ENCODE results near the gene RPL14. TPM values are rescaled to one million over a fixed set of nuclear protein-coding genes. Genes with fewer than 3 reads are reported as not detected.
A peak's percentile ranks its signal among the peaks of the same experiment; 100 is the strongest.

Gene RPL14
- total and polyA plus RNA-seq, 2 of the 13 experiments (the other 11 are each of a cell fraction or from before 2014, with no cell fraction given), result 502 to 1,291 TPM

DNA sequence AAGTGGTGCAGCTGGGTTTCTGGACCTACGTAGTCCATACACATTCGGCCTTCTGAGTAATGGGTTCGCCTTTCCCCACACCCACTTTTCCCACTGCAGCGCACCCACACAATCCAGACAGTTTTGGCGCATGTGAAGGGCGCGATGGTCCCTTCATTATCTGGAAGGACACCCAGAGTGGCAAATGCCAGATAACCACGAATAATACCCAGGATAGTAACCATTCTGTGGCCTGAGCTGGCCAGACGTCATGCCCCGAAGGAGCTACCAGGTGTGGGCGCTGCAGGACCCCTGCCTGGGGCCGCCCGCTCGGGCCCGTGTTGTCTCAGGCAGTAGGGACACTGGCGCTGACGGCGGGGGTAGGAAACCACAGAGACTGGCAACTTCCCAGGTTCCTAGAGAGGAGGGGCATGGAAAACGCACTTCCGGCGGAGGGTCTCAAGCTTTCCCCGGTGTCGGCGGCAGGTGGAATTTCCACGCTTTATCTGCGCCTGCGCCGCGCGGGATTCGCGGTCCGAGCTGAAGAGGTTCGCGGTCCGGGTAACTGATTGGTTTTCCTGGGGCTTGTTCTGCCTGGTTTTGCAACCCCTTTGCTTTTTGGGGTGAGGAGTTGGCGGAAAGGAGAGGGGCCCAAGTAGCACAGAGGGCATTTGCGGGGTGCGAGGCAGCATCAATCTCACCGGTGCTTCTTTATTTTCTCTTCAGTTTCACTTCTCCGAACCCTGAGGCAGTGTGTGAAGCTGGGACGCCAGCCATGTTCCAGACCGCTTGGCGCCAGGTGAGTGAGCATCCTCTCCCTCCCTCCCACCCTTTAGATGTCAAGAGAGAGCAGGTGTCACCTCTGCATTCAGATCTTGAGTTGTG, 48.7 kb downstream of the RPL14 start, which contains the start of gene ZNF620 (continued):
- TF ChIP-seq HNRNPL (IDR thresholded peaks at IDR 0.05; ENCODE audit: low read depth, low read length) (peak; percentile 78; the same call in 1 of the 2 replicates), SAFB2 (CRISPR knock-in tag; IDR thresholded peaks at IDR 0.05; ENCODE audit: borderline replicate concordance, low read depth) (peak; percentile 24; the same call in 1 of the 2 replicates), GABPA (IDR thresholded peaks at IDR 0.05; ENCODE audit: low read depth, low read length) (peak; percentile 77), GABPA (CRISPR knock-in tag; IDR thresholded peaks at IDR 0.05; ENCODE audit: low read depth) (peak; percentile 97), GFI1 (CRISPR knock-in tag; IDR thresholded peaks at IDR 0.05; ENCODE audit: borderline replicate concordance) (peak; percentile 75; the same call in 1 of the 2 replicates), ZNF780A (CRISPR knock-in tag; IDR thresholded peaks at IDR 0.05) (no peak), STAG1 (CRISPR knock-in tag; IDR thresholded peaks at IDR 0.05) (peak; percentile 48), ZFYVE20 (CRISPR knock-in tag; IDR thresholded peaks at IDR 0.05; ENCODE audit: borderline replicate concordance, low read depth) (no peak), ELF4 (CRISPR knock-in tag; IDR thresholded peaks at IDR 0.05; ENCODE audit: borderline replicate concordance) (no peak), KLF12 (CRISPR knock-in tag; IDR thresholded peaks at IDR 0.05; ENCODE audit: borderline replicate concordance) (no peak), ZKSCAN5 (CRISPR knock-in tag; IDR thresholded peaks at IDR 0.05) (no peak), IKZF4 (CRISPR knock-in tag; IDR thresholded peaks at IDR 0.05; ENCODE audit: borderline replicate concordance, low read depth, not compliant biosample characterization) (no peak), ZNF331 (CRISPR knock-in tag; IDR thresholded peaks at IDR 0.05) (peak; percentile 47), CBX2 (IDR thresholded peaks at IDR 0.05; ENCODE audit: low read depth, low read length) (no peak), CBX2 (CRISPR knock-in tag; IDR thresholded peaks at IDR 0.05; ENCODE audit: low read depth) (no peak), EEA1 (CRISPR knock-in tag; IDR thresholded peaks at IDR 0.05; ENCODE audit: borderline replicate concordance) (no peak), ZMYM4 (CRISPR knock-in tag; IDR thresholded peaks at IDR 0.05) (peak; percentile 85)
- TF ChIP-seq, protein P1, sequence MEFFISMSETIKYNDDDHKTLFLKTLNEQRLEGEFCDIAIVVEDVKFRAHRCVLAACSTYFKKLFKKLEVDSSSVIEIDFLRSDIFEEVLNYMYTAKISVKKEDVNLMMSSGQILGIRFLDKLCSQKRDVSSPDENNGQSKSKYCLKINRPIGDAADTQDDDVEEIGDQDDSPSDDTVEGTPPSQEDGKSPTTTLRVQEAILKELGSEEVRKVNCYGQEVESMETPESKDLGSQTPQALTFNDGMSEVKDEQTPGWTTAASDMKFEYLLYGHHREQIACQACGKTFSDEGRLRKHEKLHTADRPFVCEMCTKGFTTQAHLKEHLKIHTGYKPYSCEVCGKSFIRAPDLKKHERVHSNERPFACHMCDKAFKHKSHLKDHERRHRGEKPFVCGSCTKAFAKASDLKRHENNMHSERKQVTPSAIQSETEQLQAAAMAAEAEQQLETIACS (CRISPR knock-in tag; IDR thresholded peaks at IDR 0.05), result no peak
- TF ChIP-seq, protein P2, sequence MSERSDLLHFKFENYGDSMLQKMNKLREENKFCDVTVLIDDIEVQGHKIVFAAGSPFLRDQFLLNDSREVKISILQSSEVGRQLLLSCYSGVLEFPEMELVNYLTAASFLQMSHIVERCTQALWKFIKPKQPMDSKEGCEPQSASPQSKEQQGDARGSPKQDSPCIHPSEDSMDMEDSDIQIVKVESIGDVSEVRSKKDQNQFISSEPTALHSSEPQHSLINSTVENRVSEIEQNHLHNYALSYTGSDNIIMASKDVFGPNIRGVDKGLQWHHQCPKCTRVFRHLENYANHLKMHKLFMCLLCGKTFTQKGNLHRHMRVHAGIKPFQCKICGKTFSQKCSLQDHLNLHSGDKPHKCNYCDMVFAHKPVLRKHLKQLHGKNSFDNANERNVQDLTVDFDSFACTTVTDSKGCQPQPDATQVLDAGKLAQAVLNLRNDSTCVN (CRISPR knock-in tag; IDR thresholded peaks at IDR 0.05; ENCODE audit: borderline replicate concordance), result no peak
- TF ChIP-seq, protein P3, sequence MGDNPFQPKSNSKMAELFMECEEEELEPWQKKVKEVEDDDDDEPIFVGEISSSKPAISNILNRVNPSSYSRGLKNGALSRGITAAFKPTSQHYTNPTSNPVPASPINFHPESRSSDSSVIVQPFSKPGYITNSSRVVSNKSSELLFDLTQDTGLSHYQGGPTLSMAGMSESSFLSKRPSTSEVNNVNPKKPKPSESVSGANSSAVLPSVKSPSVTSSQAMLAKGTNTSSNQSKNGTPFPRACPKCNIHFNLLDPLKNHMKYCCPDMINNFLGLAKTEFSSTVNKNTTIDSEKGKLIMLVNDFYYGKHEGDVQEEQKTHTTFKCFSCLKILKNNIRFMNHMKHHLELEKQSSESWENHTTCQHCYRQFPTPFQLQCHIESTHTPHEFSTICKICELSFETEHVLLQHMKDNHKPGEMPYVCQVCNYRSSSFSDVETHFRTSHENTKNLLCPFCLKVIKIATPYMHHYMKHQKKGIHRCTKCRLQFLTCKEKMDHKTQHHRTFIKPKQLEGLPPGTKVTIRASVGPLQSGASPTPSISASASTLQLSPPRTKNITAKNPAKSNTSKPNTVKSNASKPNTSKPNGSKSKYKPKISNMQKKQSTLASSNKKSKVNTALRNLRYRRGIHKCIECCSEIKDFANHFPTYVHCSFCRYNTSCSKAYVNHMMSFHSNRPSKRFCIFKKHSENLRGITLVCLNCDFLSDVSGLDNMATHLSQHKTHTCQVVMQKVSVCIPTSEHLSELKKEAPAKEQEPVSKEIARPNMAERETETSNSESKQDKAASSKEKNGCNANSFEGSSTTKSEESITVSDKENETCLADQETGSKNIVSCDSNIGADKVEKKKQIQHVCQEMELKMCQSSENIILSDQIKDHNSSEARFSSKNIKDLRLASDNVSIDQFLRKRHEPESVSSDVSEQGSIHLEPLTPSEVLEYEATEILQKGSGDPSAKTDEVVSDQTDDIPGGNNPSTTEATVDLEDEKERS (CRISPR knock-in tag; IDR thresholded peaks at IDR 0.05), result 0 out of 2 replicates have a peak, but pooled peaks have one; percentile 31
- TF ChIP-seq, protein P4, sequence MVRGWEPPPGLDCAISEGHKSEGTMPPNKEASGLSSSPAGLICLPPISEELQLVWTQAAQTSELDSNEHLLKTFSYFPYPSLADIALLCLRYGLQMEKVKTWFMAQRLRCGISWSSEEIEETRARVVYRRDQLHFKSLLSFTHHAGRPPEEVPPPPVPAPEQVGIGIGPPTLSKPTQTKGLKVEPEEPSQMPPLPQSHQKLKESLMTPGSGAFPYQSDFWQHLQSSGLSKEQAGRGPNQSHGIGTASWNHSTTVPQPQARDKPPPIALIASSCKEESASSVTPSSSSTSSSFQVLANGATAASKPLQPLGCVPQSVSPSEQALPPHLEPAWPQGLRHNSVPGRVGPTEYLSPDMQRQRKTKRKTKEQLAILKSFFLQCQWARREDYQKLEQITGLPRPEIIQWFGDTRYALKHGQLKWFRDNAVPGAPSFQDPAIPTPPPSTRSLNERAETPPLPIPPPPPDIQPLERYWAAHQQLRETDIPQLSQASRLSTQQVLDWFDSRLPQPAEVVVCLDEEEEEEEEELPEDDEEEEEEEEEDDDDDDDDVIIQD (CRISPR knock-in tag; IDR thresholded peaks at IDR 0.05; ENCODE audit: low read depth), result peak; percentile 55
